22Rv1 (cell line): ENCODE results near the gene SDHB.

Experiments used
- ZFX ChIP-seq: fragments of 450-650 bp; IDR thresholded peaks from 2 replicates; pipeline ENCODE4 v1.6.1; 2017; ENCODE audit warnings: antibody characterized with exemption, borderline replicate concordance
- TF ChIP-seq, protein P1 (sequence below): fragments of 450-650 bp; IDR thresholded peaks from 2 replicates; pipeline ENCODE4 v1.5.1; 2017; ENCODE audit warnings: mild to moderate bottlenecking

DNA sequence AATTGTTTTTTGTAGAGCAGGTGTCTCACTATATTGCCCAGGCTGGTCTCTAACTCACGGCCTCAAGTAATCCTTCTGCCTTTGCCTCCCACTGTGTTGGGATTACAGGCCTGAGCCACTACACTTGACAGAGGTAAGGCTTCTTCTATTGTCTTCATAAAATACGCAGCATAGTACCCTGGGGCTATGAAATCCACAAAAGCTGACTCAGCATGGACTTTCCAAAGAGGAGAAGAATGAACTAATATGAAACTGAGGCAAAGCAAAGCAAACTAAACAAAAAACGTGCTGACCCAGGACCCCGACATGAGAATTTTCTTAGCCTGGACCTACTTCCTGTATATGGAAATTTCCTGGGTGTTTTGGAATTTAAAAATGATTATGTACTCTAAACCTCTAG lies 23.6 kb downstream of the SDHB start:
- TF ChIP-seq, protein P1, sequence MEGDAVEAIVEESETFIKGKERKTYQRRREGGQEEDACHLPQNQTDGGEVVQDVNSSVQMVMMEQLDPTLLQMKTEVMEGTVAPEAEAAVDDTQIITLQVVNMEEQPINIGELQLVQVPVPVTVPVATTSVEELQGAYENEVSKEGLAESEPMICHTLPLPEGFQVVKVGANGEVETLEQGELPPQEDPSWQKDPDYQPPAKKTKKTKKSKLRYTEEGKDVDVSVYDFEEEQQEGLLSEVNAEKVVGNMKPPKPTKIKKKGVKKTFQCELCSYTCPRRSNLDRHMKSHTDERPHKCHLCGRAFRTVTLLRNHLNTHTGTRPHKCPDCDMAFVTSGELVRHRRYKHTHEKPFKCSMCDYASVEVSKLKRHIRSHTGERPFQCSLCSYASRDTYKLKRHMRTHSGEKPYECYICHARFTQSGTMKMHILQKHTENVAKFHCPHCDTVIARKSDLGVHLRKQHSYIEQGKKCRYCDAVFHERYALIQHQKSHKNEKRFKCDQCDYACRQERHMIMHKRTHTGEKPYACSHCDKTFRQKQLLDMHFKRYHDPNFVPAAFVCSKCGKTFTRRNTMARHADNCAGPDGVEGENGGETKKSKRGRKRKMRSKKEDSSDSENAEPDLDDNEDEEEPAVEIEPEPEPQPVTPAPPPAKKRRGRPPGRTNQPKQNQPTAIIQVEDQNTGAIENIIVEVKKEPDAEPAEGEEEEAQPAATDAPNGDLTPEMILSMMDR: no peak
- no peak for TF ChIP-seq ZFX
